ENCODE measurements around the gene ENPEP. TPM values are rescaled to one million over a fixed set of nuclear protein-coding genes. Genes with fewer than 3 reads are reported as not detected.

The ENPEP gene
- total RNA-seq, 1 experiment from 2014 or later, result 0.76 TPM

Other genes with a start within 250 kb of the ENPEP start
- gene PITX2, start 146.9 kb downstream of the ENPEP start, total RNA-seq (2014; rRNA removed; shearing (Covaris generic)), result 87.1 and 92.3 TPM in 2 replicates